H1 (cell line): ENCODE data around the gene ITGA11. TPM values are rescaled to one million over a fixed set of nuclear protein-coding genes. Genes with fewer than 3 reads are reported as not detected.

Experiments
- CTCF ChIA-PET: fragments of 300-600 bp; sonication (Branson Sonifier 250); formaldehyde crosslinking; loops from one replicate; lab custom pipeline; 2021; ENCODE audit not compliant: partially characterized antibody; lab: Charles Lee
- POLR2A ChIA-PET: fragments of 300-600 bp; sonication (Branson Sonifier 250); formaldehyde crosslinking; loops from one replicate; lab custom pipeline; 2021; ENCODE audit warnings: inconsistent platforms; ENCODE audit not compliant: partially characterized antibody; lab: Charles Lee
- DNase-seq, 2 experiments: peaks; one replicate each; pipeline versions ENCODE4 v3.0.0 to v3.0.0-alpha.2; 2010 to 2022; ENCODE audit warnings: low spot score in 2 of 2, low read depth in 1 of 2, mixed read lengths in 1 of 2
- FAIRE-seq: peaks from 2 replicates; lab custom pipeline; 2011; peaks lifted over from hg19 to GRCh38; lab: Jason Lieb, UNC
- H2AFZ ChIP-seq: 2 replicates; pipeline ENCODE4 v1.8.1; 2012; ENCODE audit warnings: low read length, inconsistent platforms
- H2AK5ac ChIP-seq: 2 replicates; pipeline ENCODE4 v1.6.1; 2013; ENCODE audit warnings: low read depth, low read length
- H2BK120ac ChIP-seq: replicated peaks from 2 replicates; pipeline ENCODE3; 2013; ENCODE audit warnings: low read depth, low read length, inconsistent platforms
- H2BK12ac ChIP-seq: 2 replicates; pipeline ENCODE4 v1.6.1; 2013; ENCODE audit warnings: low read depth, low read length
- H2BK15ac ChIP-seq: 2 replicates; pipeline ENCODE4 v1.6.1; 2013; ENCODE audit warnings: low read length
- H2BK20ac ChIP-seq: 2 replicates; pipeline ENCODE4 v1.6.1; 2013; ENCODE audit warnings: low read length
- H2BK5ac ChIP-seq: 2 replicates; pipeline ENCODE4 v1.6.1; 2013; ENCODE audit warnings: low read depth, low read length
- H3K14ac ChIP-seq: 2 replicates; pipeline ENCODE4 v1.6.1; 2013; ENCODE audit warnings: inconsistent platforms; ENCODE audit not compliant: insufficient read length
- H3K18ac ChIP-seq: 2 replicates; pipeline ENCODE4 v1.6.1; 2013; ENCODE audit warnings: low read length; ENCODE audit errors: extremely low read depth
- H3K23ac ChIP-seq: 2 replicates; pipeline ENCODE4 v1.6.1; 2013; ENCODE audit warnings: inconsistent platforms; ENCODE audit not compliant: insufficient read length
- H3K23me2 ChIP-seq: 2 replicates; pipeline ENCODE4 v1.6.1; 2013; ENCODE audit warnings: low read depth, low read length
- H3K27ac ChIP-seq: 2 replicates; pipeline ENCODE4 v1.6.1; 2011; ENCODE audit warnings: low read depth, low read length, inconsistent platforms
- H3K27me3 ChIP-seq, 4 experiments: replicated peaks in 1 of 4; 1 replicate in 1 of 4; 2 replicates in 3 of 4; pipeline versions ENCODE4 v1.6.1 to v1.8.1; 2011 to 2013; ENCODE audit warnings: low read length in 3 of 4, mild to moderate bottlenecking in 3 of 4, inconsistent platforms in 2 of 4, mixed read lengths in 2 of 4, moderate library complexity in 1 of 4; ENCODE audit not compliant: control insufficient read depth in 3 of 4, insufficient read depth in 3 of 4; ENCODE audit errors: extremely low read depth in 1 of 4
- H3K36me3 ChIP-seq, 4 experiments: 2 replicates each; pipeline versions ENCODE4 v1.6.1 to v1.8.1; 2011 to 2013; ENCODE audit warnings: mild to moderate bottlenecking in 4 of 4, low read length in 3 of 4, moderate library complexity in 2 of 4, control low read depth in 1 of 4, inconsistent platforms in 1 of 4; ENCODE audit not compliant: insufficient read depth in 4 of 4, control insufficient read depth in 2 of 4
- H3K4ac ChIP-seq: replicated peaks from 2 replicates; pipeline ENCODE3; 2013; ENCODE audit warnings: low read length, low read depth, mixed read lengths, inconsistent platforms; ENCODE audit not compliant: insufficient read length
- H3K4me1 ChIP-seq, 4 experiments: replicated peaks in 1 of 4; 1 replicate in 1 of 4; 2 replicates in 3 of 4; pipeline versions ENCODE4 v1.6.1 to v1.8.1; 2011 to 2013; ENCODE audit warnings: low read length in 3 of 4, inconsistent platforms in 2 of 4, mixed read lengths in 1 of 4; ENCODE audit not compliant: insufficient read depth in 4 of 4, control insufficient read depth in 3 of 4
- H3K4me2 ChIP-seq, 2 experiments: 2 replicates each; pipeline versions ENCODE4 v1.6.1 to v1.8.1; 2011 to 2013; ENCODE audit warnings: low read depth in 2 of 2, low read length in 2 of 2, control low read depth in 1 of 2, inconsistent platforms in 1 of 2, mild to moderate bottlenecking in 1 of 2; ENCODE audit not compliant: insufficient read depth in 1 of 2
- H3K4me3 ChIP-seq, 4 experiments: fragments of 200-600, 300-600 bp in 1 of 4; sonication (generic), shearing (Covaris generic), sonication (Bioruptor Twin) in 1 of 4; 2 replicates each; pipeline versions ENCODE4 v1.5.1 to v1.8.1; 2011 to 2016; ENCODE audit warnings: low read length in 4 of 4, low read depth in 3 of 4, control low read depth in 2 of 4, inconsistent platforms in 2 of 4, mild to moderate bottlenecking in 2 of 4, mixed read lengths in 1 of 4, moderate library complexity in 1 of 4; ENCODE audit not compliant: insufficient read depth in 2 of 4; ENCODE audit errors: extremely low read depth in 1 of 4
- H3K56ac ChIP-seq: replicated peaks from 2 replicates; pipeline ENCODE3; 2013; ENCODE audit warnings: low read depth, mild to moderate bottlenecking, mixed read lengths, low read length, inconsistent platforms; ENCODE audit not compliant: insufficient read length
- H3K79me1 ChIP-seq: 2 replicates; pipeline ENCODE4 v1.6.1; 2013; ENCODE audit warnings: low read depth, low read length, control low read depth
- H3K79me2 ChIP-seq, 2 experiments: 2 replicates each; pipeline versions ENCODE4 v1.6.1 to v1.8.1; 2012 to 2013; ENCODE audit warnings: low read length in 2 of 2, mild to moderate bottlenecking in 2 of 2, inconsistent platforms in 1 of 2; ENCODE audit not compliant: insufficient read depth in 2 of 2, control insufficient read depth in 1 of 2
- H3K9ac ChIP-seq, 4 experiments: replicated peaks in 1 of 4; 1 replicate in 1 of 4; 2 replicates in 3 of 4; pipeline versions ENCODE4 v1.6.1 to v1.8.1; 2011 to 2013; ENCODE audit warnings: low read depth in 3 of 4, low read length in 3 of 4, control low read depth in 2 of 4, mild to moderate bottlenecking in 2 of 4, moderate library complexity in 2 of 4, inconsistent platforms in 1 of 4; ENCODE audit errors: extremely low read depth in 1 of 4
- H3K9me3 ChIP-seq, 2 experiments: 2 replicates each; pipeline versions ENCODE4 v1.6.1 to v1.8.1; 2012 to 2013; ENCODE audit warnings: mild to moderate bottlenecking in 2 of 2, moderate library complexity in 2 of 2, control low read depth in 1 of 2, inconsistent platforms in 1 of 2, low read depth in 1 of 2, low read length in 1 of 2, mixed read lengths in 1 of 2; ENCODE audit not compliant: insufficient read depth in 2 of 2
- H4K20me1 ChIP-seq, 2 experiments: replicated peaks in 1 of 2; 2 replicates each; pipeline versions ENCODE3 to v1.8.1; 2011 to 2013; ENCODE audit warnings: inconsistent platforms in 2 of 2, low read length in 2 of 2, mild to moderate bottlenecking in 1 of 2; ENCODE audit not compliant: insufficient read depth in 2 of 2, control insufficient read depth in 1 of 2
- H4K5ac ChIP-seq: 2 replicates; pipeline ENCODE4 v1.6.1; 2013; ENCODE audit warnings: low read length, low read depth, mixed read lengths, inconsistent platforms; ENCODE audit not compliant: insufficient read length
- H4K8ac ChIP-seq: 2 replicates; pipeline ENCODE4 v1.8.0; 2013; ENCODE audit warnings: mild to moderate bottlenecking, moderate library complexity, low read length, inconsistent platforms; ENCODE audit not compliant: insufficient read depth; ENCODE audit errors: extremely low read depth
- H4K91ac ChIP-seq: replicated peaks from 2 replicates; pipeline ENCODE3; 2013; ENCODE audit warnings: low read length, mixed read lengths, inconsistent platforms; ENCODE audit not compliant: insufficient read length
- CBX8 ChIP-seq: fragments of 300-800, 300-1000 bp; sonication (generic); IDR thresholded peaks from 2 replicates; pipeline ENCODE4 v1.7.1; 2016; ENCODE audit warnings: low read depth, low read length, borderline replicate concordance
- CHD2 ChIP-seq: IDR thresholded peaks from 2 replicates; pipeline ENCODE4 v1.6.1; 2012; ENCODE audit warnings: low read length, improper control_type of control experiment
- CTBP2 ChIP-seq: IDR thresholded peaks from 2 replicates; pipeline ENCODE4 v1.7.0; 2011; ENCODE audit warnings: borderline replicate concordance, mild to moderate bottlenecking, moderate library complexity, mixed read lengths, low read length; ENCODE audit not compliant: insufficient read depth, insufficient read length
- FOSL1 ChIP-seq: IDR thresholded peaks from 2 replicates; pipeline ENCODE4 v1.6.1; 2011; ENCODE audit warnings: mild to moderate bottlenecking, low read depth, low read length, moderate library complexity; ENCODE audit not compliant: insufficient read depth
- JUND ChIP-seq: IDR thresholded peaks from 2 replicates; pipeline ENCODE4 v1.6.1; 2011; ENCODE audit warnings: mild to moderate bottlenecking, improper control_type of control experiment, low read length
- KDM1A ChIP-seq: fragments of 200-600, 300-600 bp; sonication (generic); IDR thresholded peaks from 2 replicates; pipeline ENCODE4 v1.7.1; 2016; ENCODE audit warnings: mild to moderate bottlenecking, low read length, borderline replicate concordance
- POLR2AphosphoS5 ChIP-seq: IDR thresholded peaks from 2 replicates; pipeline ENCODE4 v1.6.1; 2011; ENCODE audit warnings: low read depth, low read length
- SP2 ChIP-seq: IDR thresholded peaks from 2 replicates; pipeline ENCODE4 v1.6.1; 2012; ENCODE audit warnings: mild to moderate bottlenecking, low read length, inconsistent platforms
- TEAD4 ChIP-seq: IDR thresholded peaks from 2 replicates; pipeline ENCODE4 v1.6.1; 2012; ENCODE audit warnings: low read depth, low read length, inconsistent platforms, mixed read lengths
- USF2 ChIP-seq: IDR thresholded peaks from 2 replicates; pipeline ENCODE4 v1.6.1; 2011; ENCODE audit warnings: low read length, improper control_type of control experiment
- WGBS, 2 experiments: shearing (Covaris generic) in 1 of 2; methylation state at CpG; one replicate each; pipeline versions ENCODE4 v1.1.6 to v1.1.7; 2013 to 2015; ENCODE audit warnings: low lambda C conversion rate in 2 of 2, mixed read lengths in 2 of 2, inconsistent platforms in 1 of 2, low coverage in 1 of 2, missing lambda C conversion rate in 1 of 2; ENCODE audit not compliant: insufficient replicate concordance in 2 of 2, insufficient coverage in 1 of 2, insufficient read length in 1 of 2; ENCODE audit errors: extremely low coverage in 1 of 2, missing lambda C conversion rate in 1 of 2; 5-methylcytosine and 5-hydroxymethylcytosine counted together
- polyA plus RNA-seq, 7 experiments: library from polyadenylated mRNA; depleted of rRNA in 3 of 7; stranded (reverse) in 5 of 7; unstranded in 2 of 7; fragments of >200 nt in 5 of 7; fragments of 200-250 nt in 2 of 7; gene quantifications; 1 replicate in 5 of 7; 2 replicates in 1 of 7; 4 replicates in 1 of 7; pipeline versions ENCODE4 v1.2.1 to v1.2.3, GENCODE V29; 2011 to 2013; ENCODE audit warnings: missing spikeins in 2 of 7, mixed read lengths in 2 of 7
- total RNA-seq: library from RNA; stranded (reverse); fragmentation: NEBNext Ultra II Directional; extraction: Animal tissue kit (Norgen Biotek cat#: 25700); gene quantifications from 2 replicates; pipeline ENCODE4 v1.2.1, GENCODE V29; 2021

ITGA11 gene
- total and polyA plus RNA-seq, 2 of the 8 experiments (the other 6 are each of a cell fraction or from before 2014, with no cell fraction given), result 0.05 to 0.06 TPM

- Histone ChIP-seq H3K4me2 (no peak overlapping the region), H3K27ac (no peak overlapping the region), H3K79me2 (no peaks in the 10 kb centered on the region), H3K14ac (no peak overlapping the region), H4K91ac (no peak overlapping the region), H3K23me2 (no peaks in the 10 kb centered on the region), H4K8ac (no peak overlapping the region), H3K4me3 (no peak overlapping the region), H2BK120ac (no peak overlapping the region), H2BK15ac (no peak overlapping the region), H3K56ac (no peak overlapping the region), H3K9ac (no peak overlapping the region), H2BK5ac (no peak overlapping the region), H3K27me3 (no peaks in the 10 kb centered on the region), H3K4me1 (no peaks in the 10 kb centered on the region), H3K4ac (no peak overlapping the region), H2BK12ac (no peak overlapping the region), H4K20me1 (no peaks in the 10 kb centered on the region), H2AK5ac (no peak overlapping the region), H3K36me3 (no peaks in the 10 kb centered on the region), H3K18ac (no peak overlapping the region), H2AFZ (no peak overlapping the region), H3K79me1 (no peaks in the 10 kb centered on the region), H3K9me3 (no peaks in the 10 kb centered on the region), H2BK20ac (no peak overlapping the region), H3K23ac (no peak overlapping the region), H4K5ac (no peak overlapping the region)
- CTCF ChIA-PET, result interaction anchor here (0.5 to 5.7 kb wide), 10 partner anchors 7 to 177 kb away, joined by 3 to 44 read pairs (median 6); no protein-coding TSS in a partner anchor
- DNase-seq (no peak), FAIRE-seq (no peak)
- POLR2A ChIA-PET, result interaction anchor here (1.0 kb wide), 1 partner anchor 9 kb away, joined by 3 read pairs; no protein-coding TSS in a partner anchor
- WGBS, 2 experiments, result 81% methylated on average over 2 of the region's 3 CpGs; no CpG with 5 or more reads in 1 of the 2 experiments
- TF ChIP-seq CTBP2 (no peak), FOSL1 (no peak), JUND (no peak), CHD2 (no peak), CBX8 (no peak), SP2 (no peak), TEAD4 (no peak), KDM1A (no peak), USF2 (no peak), POLR2AphosphoS5 (no peak)
Observed at GRCh38 chr15:68373028-68373427, 58.9 kb downstream of the ITGA11 start.
